Erythroblast (primary cell): ENCODE measurements around the gene ERICH6B.

ENCODE experiments used
- DNase-seq, 2 experiments: peaks; one replicate each; lab custom pipeline; 2025; lab: John Stamatoyannopoulos, UW
- GATA1 ChIP-seq: IDR thresholded peaks from 2 replicates; pipeline ENCODE4 v1.6.1; 2011; ENCODE audit warnings: low read depth, mild to moderate bottlenecking, control low read depth, low read length, moderate library complexity
- POLR2A ChIP-seq: IDR thresholded peaks from 2 replicates; pipeline ENCODE4 v1.6.1; 2011; ENCODE audit warnings: mild to moderate bottlenecking, low read length

The ERICH6B gene

DNA sequence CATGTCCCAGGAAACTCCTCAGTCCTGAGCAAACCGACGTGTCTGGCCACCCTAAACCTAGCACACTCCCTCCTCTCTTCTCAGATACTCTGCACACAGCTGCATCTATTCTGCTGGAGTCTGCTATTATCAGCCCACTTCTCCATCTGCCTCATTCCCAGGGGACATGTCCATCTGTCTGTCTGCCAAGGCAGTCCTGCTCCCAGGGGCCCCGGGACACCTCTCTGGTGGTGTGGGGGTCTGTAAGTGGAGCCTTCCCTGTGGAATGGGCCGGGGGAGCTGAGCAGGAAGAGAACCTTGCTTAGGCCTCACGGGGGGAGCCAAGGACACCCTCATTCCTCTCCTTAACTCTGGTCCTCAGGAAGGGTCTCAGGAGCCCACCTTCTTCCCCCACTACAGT is 72.7 kb downstream of the ERICH6B start:
- no peak for DNase-seq
- no peak for TF ChIP-seq GATA1
- TF ChIP-seq POLR2A = no peak

DNA sequence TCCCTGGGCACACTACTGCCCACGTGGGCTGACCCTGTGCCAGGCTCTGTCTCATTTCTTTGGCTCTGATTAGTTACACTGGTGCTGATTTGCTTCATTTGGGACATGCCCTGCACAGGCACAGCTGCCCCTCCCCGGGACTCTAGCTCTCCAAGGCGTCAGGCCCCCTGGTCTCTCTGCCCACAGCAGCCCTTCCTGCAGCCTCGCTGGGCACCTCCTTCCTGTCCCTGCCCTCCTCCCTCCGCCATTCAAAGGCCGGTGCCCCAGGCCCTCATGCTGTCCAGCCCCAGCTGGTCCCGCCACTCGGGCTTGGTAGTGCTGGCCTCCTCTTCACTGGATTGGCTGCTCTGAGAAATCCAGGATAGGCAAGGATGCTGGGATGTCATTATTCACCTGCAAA is 73.1 kb downstream of the ERICH6B start:
- TF ChIP-seq GATA1 (no peak), POLR2A (no peak)
- DNase-seq = no peak

DNA sequence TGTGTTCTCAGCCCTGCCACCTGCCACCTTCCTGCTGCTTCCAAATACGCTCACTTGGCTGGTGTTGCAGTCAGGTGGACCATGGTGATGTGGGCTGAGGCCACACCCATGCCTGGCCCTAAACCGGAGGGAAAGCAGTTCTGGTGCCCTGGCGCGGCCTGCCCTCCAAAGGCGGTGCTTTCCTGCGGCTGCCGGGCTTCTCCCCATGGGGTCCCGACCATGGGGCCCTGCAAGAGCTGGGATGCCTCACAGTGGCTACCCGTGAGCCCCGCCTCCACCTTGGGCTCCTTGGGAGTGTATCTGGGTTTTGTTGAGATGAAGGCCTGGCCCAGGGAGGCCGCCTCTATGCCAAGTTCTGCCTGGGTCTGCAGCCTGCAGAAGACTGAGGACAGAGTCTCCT is 73.7 kb downstream of the ERICH6B start:
- no peak for DNase-seq

DNA sequence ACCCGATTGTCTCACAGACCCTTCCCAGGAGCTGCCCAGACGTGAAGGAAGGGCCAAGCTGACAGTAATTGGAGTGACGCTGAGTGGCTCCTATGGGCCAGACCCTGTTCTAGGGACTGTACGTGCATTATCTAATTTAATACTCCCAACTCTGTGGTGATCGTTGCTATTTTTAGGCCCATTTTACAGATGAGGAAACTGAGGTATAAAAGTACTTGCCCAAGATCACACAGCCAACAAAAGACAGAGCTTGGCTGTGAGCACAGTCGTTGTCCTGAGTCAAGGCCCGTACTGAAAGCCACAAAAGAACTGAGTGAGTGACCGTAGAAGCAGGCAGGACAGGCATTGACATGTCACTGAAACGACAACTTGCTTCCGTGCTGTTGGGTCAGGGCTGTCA is 74.7 kb downstream of the ERICH6B start:
- TF ChIP-seq GATA1 (no peak), POLR2A (no peak)
- no peak for DNase-seq

More for the DNA sequence above, 73.7 kb downstream of the ERICH6B start:
- TF ChIP-seq POLR2A = no peak
- TF ChIP-seq GATA1 = no peak

DNA sequence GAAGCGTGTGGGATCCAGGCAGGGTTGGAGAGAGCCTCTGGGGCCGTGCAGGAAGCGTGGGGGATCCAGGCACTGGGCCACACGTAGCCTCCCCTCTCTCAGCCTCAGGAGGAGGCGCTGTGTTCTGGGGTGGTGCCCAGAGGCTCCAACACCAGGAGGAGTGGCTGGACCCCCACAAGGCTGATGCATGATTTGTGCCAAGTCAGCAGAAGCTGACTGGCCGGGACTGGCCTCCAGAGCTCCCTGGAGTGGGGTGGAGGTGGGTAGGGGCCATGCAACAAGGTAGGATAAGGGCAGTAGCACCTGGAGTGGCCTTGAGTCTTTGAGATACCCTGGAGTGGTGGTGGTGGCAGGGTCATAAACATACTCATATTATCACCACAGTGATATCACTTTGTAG is 75.3 kb downstream of the ERICH6B start:
- no peak for DNase-seq
- TF ChIP-seq GATA1 (no peak), POLR2A (no peak)

DNA sequence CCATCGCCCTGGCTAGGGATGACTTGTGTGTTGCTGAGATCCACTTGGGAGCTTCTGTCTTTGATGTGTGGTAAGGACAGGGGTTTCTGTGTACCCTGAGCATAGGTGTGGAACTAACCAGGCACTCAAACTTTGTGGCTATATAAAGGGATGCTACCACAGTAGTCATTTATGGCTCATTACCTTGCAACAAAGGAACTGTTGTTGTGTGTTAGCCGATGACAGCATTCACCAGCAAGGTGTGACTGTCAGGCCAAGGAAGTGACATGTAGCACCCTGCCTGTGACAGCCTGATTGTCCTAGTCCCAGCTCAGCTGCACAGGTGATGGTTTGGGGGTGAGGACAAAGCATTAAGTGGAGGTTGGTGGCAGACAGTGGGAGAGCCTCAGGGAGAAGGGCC is 77.2 kb downstream of the ERICH6B start:
- TF ChIP-seq GATA1 = no peak
- TF ChIP-seq POLR2A = no peak
- DNase-seq = no peak

DNA sequence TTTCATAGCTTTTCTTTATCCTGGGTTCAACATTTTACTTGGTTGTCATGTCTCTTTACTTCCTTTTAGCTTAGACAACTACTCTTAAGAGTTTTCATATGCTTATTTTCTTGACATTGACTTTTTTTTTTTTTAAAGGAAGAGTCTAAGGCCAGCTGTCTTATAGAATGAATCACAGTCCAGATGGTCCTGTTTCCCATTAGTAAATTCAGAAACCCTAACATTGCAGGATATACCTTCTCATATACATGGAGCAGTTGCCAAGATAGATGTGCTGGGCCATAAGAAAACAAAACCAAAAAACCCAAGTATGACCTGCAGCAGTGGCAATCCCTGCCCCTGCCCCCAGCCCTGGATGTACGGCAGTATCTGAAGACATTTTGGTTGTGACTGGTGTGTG is 78.0 kb downstream of the ERICH6B start:
- no peak for DNase-seq
- no peak for TF ChIP-seq GATA1
- no peak for TF ChIP-seq POLR2A

DNA sequence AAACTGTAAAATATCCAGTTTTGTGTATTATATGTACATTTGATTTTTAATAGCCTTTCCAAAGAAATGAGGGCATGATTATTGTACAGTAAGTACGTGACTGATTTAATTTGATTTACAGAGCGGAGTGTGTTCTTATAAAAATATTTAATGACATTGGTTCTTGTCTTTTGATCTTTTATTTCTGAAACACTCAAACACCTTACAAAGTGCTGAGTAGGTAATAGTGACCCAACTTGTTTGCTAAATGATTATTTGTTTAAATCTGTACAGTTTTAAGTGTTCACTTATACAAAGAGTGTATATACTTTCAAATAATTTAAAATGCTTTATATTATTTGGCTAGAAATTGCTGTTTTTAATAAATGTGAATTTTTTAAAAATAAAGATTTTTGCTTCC is 79.3 kb downstream of the ERICH6B start:
- TF ChIP-seq GATA1 (no peak), POLR2A (no peak)
- no peak for DNase-seq

DNA sequence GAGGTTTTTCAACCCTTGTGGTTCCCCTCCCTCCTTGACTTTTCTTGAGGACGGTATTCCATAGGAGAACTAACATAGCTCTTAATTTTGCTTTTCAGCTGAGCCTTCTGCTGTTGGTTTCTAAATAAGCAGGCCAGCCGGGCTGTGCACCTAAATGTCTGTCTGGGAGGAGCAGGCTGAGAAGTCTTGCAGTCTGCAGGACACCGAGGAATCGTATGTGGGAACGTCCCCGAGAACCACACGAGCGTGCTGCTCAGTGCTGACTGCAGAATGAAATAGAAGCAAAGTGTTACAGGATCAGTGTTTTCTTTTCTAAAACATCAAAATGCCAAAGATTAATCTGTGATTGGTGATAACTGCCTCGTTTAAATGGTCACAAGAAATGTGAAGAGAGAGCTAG is 80.9 kb downstream of the ERICH6B start:
- DNase-seq = no peak
- TF ChIP-seq GATA1 (no peak), POLR2A (no peak)

DNA sequence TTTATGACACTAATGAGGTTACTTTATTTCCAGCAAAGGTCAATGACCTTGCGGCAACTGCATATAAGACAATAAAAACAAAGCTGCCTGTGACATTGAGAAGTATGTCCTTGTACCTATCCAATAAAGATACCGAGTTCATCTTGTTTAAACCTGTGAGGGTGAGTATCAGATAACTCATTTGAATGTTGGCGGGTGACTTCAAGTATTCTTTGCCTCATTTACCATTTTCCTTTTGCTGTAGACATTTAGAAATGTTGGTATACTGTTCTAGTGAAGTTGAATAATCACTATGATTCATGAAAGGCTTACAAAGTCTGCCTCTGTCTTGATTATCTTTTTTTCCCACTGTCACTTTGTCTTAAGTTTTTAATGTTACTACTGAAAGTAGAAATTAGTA is 85.8 kb downstream of the ERICH6B start:
- DNase-seq = no peak
- TF ChIP-seq POLR2A (no peak), GATA1 (no peak)

DNA sequence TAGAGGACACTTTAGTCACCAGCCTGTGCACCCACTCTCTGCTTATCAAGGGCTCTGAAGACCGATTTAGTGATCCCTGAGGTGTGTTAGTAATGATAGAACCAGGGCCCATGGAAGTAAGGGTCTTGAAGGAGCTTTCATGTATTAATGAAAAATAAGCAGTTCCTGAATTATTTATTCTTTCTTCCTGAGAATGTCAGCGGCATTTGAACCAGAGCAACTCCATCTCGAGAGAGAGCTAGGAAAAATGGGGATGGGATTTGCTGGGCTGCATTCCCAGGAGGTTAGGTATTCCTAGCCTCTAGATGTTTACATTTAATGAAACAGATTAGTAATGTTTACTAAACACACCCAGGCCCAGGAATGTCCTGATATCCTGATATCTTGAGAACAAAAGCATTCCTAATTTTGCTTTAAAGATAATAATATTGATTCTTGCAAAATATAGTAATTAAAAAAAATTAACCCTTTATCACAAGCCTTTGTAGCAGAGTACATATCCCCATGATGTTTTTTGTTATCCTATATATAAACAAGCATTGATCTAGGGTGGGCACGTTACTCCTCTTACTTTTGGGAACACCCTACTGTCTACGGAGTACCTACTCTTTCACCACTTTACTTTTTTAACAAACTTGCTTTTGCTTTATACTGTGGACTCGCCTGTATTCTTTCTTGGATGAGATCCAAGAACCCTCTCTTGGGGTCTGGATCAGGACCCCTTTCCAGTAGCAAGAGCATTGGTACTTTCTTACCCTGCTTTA is 87.7 kb downstream of the ERICH6B start:
- TF ChIP-seq POLR2A (no peak), GATA1 (no peak)
- no peak for DNase-seq

DNA sequence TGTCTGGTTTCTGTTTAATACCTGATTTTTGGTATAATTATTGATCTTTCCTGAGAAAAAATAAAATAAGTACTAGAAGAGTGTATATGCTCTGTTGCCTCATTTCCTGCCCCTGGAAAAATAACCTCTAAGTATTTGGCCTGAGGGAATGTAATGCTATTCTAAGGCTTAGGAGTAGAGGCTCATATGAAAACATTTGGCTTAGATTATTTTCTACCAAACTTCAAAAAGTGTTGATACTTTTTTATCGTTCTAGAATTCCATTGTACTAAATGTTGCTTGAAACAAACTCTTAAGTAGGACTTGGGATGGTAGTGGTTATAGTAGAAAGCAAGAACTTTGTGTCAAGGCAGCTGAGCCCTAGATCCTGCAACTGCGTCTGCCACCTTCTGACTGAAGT is 93.0 kb downstream of the ERICH6B start:
- no peak for DNase-seq
- TF ChIP-seq GATA1 (no peak), POLR2A (no peak)

DNA sequence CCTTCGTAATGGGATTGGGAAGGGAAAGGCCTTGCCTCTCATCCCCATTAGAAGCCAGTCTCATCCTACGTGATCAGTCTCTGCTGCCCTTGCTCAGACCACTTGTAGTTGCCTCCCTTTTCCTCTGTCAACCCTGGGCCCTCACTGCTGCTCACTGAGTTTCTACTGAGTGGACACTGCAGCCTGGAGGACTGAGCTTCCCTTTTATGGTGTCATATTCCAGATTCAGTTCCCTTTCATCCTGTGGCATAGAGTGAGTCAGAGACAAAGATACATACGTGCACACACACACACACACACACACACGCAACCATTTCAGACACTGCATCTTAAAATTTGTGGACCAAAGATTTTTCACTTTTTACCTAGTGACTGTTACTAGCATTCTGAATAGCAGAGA is 94.2 kb downstream of the ERICH6B start:
- no peak for DNase-seq
- TF ChIP-seq POLR2A (no peak), GATA1 (no peak)

DNA sequence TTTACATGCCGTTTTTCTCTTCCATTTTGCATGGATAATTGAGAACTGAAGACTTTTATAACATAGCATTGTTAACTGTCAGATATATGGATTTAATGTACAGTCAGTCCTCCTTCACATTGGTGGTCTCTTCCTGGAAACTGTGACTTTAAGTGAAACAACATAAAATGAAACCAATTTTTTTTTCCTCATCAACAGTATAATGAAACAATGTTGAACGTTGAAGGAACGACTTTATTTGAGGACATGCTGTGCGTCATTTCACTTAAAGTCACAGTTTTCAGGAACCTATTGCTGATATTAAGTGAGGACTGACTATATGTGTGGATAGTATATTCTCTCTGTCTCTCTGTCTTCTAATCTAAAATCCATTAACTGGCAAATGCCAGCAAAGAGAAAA is 96.0 kb downstream of the ERICH6B start:
- DNase-seq = no peak

DNA sequence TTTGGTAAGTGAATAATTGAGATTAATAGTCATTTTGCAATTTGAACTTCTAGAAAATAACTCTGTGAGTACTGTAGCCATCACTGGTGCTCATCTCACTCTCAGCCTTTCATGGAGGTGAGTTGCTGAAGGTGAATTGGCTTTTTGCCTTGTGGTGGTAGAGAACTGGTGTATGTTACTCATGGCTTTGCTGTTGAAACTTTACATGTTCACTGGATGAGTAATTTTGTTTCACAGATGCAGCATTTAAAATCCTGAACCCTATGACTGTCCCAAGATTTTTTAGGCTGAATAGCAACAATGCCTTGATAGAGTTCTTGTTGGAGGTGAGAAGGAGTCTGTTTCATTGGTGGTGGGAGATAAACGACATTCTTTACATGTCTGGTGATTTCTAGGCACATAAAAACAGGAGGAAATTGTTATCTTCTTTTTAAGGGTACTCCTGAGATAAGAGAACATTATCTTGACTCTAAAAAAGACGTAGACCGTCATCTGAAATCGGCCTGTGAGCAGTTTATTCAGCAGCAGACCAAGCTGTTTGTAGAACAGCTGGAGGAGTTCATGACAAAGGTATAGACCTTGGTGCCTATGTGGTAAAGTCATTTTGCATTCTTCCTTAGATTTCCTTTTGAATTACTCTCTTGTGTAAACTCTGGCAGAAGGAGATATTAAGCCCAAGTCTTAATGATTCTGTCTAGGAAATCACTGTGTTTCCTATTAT is 96.9 kb downstream of the ERICH6B start:
- no peak for DNase-seq
- TF ChIP-seq GATA1 (no peak), POLR2A (no peak)

More for the DNA sequence above, 96.0 kb downstream of the ERICH6B start:
- no peak for TF ChIP-seq GATA1
- TF ChIP-seq POLR2A = no peak
